SK-N-DZ (cell line): Measurements from ENCODE around the gene PIK3R3.
"Not testable (repeated sequence)": the region's sequence is repeated elsewhere in the genome, so short reads cannot be mapped to it uniquely, and the experiment has no call there.

Experiments used
- DNase-seq: peaks from one replicate; pipeline ENCODE4 v3.0.0-alpha.2; 2015; ENCODE audit warnings: low spot score

The PIK3R3 gene

GRCh38 chr1:46113948-46114347, 18.5 kb downstream of the PIK3R3 start:
- DNase-seq = no peak

GRCh38 chr1:46112108-46112507, 20.3 kb downstream of the PIK3R3 start:
- no peak for DNase-seq

- no peak for DNase-seq
Observed at GRCh38 chr1:46110521-46110920, 21.9 kb downstream of the PIK3R3 start.

GRCh38 chr1:46102769-46103476, 29.5 kb downstream of the PIK3R3 start:
- no peak for DNase-seq

DNA sequence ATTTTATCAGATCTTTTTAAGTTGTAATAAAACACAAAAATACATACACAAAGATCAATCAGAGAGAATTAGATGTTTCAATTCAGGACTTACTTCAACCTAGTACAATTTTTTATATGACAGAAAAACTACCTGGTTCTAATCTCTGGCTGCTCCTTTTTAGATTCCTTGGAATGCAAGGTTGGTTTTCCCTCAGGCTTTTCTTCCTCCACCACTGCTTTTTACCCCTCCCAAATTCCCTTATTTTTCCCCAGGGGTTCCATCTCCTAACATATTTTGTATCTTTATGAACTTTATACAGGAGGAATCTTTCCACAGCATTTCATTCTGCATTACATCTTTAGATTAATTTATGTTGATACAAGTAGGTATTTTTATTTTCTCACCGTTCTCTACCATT, 33.2 kb downstream of the PIK3R3 start:
- no peak for DNase-seq

- DNase-seq = no peak
Observed at GRCh38 chr1:46098027-46098712, 34.3 kb downstream of the PIK3R3 start.

- no peak for DNase-seq
Observed at GRCh38 chr1:46097149-46097472, 35.3 kb downstream of the PIK3R3 start.

DNA sequence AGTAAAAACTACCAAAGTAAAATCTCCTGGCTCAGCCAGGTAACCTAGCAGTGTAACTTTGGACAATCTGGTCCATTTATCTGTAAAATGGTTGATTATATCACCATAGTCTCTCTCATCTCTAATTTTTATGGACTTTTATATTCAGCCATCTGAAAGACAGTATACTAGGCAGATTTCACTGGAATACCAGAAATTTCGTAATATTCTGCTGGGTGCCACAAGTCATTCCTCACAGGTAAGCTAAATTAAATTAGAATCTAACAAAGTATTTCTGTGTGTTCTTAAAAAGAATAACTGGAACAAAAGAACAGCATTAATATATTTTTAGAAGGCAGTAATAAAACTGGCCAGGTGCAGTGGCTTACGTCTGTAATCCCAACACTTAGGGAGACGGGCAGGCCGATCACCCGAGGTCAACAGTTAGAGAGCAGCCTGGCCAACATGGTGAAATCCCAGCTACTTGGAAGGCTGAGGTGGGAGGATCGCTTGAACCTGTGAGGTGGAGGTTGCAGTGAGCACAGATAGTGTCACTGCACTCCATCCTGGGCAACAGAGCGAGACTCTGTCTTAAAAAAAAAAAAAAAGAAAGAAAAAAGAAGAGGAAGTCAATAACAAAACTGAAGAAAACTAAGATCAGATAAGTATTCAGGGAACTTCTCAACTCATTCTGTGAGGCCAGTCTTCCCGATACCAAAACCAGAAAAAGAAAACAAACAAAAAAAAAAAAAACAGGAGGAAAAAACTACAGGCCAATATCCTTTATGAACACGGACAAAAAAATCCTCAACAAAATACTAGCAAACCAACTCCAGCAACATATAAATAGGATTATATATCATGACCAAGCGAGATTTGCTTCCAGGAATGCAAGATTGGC, 35.9 kb downstream of the PIK3R3 start:
- no peak for DNase-seq

DNA sequence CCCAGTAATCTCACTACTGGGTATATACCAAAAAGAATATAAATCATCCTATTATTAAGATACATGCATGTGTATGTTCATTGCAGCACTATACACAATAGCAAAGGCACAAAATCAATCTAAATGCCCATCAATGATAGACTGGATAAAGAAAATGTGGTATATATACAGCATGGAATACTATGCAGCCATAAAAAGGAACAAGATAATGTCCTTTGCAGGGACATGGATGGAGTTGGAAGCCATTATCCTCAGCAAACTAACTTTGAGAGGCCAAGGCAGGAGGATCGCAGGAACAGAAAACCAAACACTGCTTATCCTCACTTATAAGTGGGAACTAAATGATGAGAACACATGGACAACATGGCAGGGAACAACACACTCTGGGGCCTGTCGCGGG, 37.3 kb downstream of the PIK3R3 start:
- not testable (repeated sequence) for DNase-seq

DNA sequence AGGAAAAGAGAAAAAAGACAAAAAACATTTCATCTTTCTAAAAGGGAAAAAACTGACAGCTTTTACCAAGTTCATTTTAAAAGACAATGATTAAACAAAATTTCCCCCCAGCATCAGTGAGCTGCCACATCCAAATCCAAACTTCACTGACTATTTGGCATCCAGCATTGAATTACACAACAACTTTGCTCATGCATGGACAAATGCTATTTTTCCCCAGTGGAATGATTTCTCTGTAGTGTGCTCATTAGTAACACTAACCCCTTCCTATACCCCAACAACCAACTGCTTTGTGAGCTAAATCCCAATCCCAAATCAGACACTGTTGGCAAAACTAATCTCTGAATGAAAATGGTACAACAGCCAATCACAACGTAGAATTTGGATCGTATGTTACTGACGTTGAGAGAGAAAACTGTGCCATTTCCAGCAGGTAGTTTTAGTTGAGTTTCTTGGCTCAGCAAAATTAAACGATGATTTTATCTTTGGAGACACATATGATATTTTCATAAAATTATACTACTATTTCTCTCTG, 37.9 kb downstream of the PIK3R3 start:
- no peak for DNase-seq

- not testable (repeated sequence) for DNase-seq
Observed at GRCh38 chr1:46093832-46094231, 38.6 kb downstream of the PIK3R3 start.

DNA sequence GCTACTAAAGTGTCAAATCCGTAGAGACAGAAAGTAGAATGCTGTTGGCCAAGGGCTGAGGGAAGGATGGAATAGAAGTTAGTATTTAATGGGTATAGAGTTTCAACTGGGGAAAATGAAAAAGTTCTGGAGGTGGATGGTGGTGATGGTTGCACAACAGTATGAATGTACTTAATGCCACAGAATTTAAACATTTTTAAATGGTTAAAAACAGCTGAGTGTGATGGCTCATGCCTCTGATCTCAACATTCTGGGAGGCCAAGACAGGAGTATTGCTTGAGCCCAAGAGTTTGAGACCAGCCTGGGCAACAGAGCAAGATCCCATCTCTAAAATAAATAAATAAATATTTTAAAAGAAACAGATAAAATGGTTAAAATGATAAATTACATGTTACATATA, 44.5 kb downstream of the PIK3R3 start:
- DNase-seq = no peak

GRCh38 chr1:46086576-46086975, 45.9 kb downstream of the PIK3R3 start:
- no peak for DNase-seq

DNA sequence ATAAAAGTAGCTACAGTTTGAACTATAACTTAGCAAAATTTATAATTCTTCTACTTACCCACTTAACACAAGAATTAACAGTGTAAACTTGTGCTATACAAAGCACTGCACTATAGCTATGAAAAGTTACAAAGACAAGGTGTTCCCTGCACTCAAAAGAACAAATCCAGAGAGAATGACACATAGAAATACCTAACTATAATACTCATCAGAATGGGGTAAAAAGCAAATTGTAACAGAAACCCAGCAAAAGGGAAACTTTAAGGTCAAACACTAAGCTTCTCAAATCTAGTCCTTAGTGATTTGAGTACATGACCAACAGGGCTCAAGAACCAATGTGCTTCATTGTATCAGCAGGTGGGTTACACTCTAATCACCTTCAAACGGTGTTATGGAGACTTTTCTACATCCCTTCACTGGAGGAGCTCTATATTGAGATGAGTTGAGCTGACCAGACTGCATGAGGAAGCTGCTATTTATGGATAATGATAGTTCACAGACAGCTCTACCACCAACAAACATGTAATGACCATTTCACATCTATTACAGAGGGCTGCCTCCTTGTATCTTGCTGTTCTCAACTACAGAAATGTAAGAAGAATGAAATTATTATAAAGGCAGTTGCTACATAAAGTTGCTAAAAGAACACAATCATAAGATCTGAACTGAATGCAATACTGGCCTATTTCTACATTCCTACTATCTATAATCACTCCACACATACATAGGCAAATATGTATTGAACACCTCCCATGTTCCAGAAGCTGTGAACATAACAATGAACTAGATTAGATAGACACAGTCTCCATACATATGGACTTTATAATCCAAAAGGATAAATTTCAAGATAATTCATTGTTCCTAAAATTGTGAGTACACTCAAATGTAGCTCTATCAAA, 47.6 kb downstream of the PIK3R3 start:
- DNase-seq = no peak

DNA sequence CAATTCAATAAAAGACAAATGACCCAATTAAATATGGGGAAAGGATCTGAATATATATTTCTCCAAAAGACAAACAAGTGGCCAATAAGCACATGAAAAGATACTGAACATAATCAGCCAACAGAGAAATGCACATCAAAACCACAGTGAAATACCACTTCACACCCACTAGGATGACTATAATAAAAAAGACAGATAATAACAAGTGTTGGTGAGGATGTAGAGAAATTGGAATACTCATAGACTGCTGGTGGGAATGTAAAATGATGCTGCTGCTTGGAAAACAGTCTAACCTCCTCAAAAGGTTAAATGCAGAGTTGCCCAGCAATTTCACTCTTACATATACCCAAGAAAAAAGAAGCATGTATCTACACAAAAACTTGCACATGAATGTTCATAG, 48.9 kb downstream of the PIK3R3 start:
- DNase-seq = no peak

- no peak for DNase-seq
Observed at GRCh38 chr1:46081619-46082018, 50.8 kb downstream of the PIK3R3 start.

DNA sequence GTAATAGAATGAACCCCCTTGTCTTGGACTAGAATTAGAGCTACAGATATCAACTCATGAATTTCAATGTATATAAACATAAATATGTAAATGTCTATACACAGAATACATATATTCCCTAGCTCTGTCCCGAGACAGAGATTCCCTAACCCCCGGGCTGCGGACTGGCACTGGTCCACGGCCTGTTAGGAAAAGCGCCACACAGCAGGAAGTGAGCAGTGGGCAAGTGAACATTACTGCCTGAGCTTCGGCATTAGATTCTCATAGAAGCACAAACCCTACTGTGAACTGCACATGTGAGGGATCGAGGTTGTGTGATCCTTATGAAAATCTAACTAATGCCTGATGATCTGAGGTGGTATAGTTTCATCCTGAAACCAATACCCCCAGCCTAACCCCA, 51.2 kb downstream of the PIK3R3 start:
- DNase-seq = no peak

DNA sequence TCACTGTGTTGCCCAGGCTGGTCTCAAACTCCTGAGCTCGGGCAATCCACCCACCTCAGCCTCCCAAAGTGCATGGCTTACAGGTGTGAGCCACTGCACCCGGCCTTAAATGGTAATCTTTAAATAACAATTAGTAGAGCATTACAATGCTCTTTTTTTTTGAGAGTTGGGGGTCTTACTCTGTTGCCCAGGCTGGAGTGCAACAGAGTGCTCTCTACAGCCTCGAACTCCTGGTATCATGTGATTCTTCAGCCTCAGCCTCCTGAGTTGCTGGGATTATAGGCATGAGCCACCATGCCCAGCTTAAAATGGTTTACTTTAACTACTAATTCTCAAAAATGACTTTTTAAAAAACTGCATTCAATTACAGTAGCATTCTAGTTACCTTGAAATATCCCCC, 52.2 kb downstream of the PIK3R3 start:
- no peak for DNase-seq

DNA sequence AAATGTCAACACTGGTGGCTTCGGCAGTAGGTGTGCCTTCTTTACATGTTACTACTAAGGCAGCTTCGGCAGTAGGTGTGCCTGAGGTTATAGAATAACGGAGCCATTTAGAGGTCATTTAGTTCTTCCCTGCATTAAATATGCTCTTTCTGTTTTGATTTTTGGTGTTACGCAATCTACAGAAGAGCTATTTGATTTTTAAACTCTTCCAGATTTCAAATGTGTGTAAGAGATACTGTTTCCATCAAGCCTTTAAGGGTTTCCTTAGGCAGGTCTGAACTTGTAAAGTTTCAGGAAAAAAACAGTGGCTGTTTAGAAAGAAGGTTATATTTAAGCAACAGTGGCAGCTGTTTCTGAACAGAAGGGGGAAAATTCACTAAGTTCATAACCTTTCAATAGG, 54.8 kb downstream of the PIK3R3 start:
- DNase-seq = no peak

DNA sequence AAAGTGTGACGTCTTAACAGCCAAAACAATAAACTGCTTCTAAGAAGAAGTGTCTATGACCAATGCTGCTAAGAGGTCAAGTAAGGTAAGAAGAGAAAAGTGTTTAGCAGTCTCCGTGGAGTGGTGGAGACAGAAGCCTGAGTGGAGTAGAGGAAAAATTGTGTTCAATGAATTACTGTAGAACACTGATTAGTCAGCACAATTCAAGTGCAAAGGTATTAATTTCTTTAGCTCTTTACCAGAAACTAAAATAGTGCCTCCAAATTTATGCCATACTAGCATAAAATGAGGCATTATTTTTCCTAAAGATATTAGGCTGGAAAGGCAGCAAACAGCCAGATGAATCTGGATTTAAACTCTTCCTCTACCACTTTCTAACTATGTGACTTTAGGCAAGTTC, 56.1 kb downstream of the PIK3R3 start:
- no peak for DNase-seq

DNA sequence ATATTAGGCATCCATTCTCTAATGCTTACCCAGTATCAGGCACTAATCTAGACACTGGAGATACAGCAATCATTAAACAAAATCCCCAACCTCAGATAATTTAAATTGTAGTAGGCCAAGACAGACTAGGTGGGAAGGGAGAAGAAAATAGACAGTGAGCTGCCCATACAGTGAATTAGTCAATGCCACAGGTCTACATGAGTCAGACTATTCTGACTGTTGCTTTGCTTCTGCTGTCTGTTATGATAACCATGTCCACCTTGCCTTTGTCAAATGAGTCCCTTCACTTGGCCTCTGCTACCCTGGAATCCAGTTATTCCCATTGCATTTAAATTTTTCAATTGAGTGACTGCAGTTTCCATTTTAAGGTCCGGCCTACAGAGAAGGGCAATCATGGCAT, 59.5 kb downstream of the PIK3R3 start:
- DNase-seq = no peak
